ENCODE measurements around the gene NBPF12.
"Not testable (repeated sequence)": the region's sequence is repeated elsewhere in the genome, so short reads cannot be mapped to it uniquely, and the experiment has no call there.

The NBPF12 gene, protein sequence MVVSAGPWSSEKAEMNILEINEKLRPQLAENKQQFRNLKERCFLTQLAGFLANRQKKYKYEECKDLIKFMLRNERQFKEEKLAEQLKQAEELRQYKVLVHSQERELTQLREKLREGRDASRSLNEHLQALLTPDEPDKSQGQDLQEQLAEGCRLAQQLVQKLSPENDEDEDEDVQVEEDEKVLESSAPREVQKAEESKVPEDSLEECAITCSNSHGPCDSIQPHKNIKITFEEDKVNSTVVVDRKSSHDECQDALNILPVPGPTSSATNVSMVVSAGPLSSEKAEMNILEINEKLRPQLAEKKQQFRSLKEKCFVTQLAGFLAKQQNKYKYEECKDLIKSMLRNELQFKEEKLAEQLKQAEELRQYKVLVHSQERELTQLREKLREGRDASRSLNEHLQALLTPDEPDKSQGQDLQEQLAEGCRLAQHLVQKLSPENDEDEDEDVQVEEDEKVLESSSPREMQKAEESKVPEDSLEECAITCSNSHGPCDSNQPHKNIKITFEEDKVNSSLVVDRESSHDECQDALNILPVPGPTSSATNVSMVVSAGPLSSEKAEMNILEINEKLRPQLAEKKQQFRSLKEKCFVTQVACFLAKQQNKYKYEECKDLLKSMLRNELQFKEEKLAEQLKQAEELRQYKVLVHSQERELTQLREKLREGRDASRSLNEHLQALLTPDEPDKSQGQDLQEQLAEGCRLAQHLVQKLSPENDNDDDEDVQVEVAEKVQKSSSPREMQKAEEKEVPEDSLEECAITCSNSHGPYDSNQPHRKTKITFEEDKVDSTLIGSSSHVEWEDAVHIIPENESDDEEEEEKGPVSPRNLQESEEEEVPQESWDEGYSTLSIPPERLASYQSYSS (N-terminal part only)

DNA sequence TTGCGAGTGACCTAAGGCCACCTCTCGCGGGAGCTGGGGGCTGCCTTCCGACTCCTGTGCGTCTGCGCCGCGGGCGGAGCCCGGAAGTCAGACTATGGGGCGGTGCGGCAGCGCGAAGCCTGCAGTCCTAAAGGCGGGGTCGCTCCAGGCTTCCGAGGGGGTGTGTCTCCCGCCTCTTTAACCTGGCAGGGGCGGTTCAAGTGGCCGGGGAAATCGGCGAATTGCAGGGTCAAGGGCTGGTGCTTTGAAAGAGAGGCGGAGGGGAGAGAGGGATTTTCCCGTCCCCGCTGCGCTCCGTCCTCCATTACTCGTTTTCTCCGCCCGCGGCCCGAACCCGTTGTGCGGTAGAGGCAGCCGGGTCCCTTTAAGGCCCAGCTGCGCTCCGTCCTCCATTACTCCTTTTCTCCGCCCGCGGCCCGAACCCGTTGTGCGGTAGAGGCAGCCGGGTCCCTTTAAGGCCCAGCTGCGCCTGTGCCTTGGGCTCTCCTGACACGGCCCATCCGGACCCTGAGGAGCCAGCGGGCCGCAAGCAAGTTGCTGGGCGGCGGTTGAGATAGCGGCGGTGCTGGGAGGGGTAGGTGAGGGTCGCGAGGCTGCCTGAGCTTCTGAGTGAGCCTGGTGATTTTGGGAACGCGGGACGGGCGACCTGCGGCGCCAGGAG, at the start of gene NBPF12:
Gene NBPF12, plus strand, starts transcription at position 83 of the 661 bp plus-strand sequence. CDS start 21,820 bp downstream, outside the sequence.
- in situ Hi-C loops (cut with MboI; ENCODE audit: low pct_unique_long_range_greater_than_20kb, low sequenced_read_pairs, unreplicated experiment); DNase-seq (ENCODE audit: low spot score): not testable (repeated sequence)

DNA sequence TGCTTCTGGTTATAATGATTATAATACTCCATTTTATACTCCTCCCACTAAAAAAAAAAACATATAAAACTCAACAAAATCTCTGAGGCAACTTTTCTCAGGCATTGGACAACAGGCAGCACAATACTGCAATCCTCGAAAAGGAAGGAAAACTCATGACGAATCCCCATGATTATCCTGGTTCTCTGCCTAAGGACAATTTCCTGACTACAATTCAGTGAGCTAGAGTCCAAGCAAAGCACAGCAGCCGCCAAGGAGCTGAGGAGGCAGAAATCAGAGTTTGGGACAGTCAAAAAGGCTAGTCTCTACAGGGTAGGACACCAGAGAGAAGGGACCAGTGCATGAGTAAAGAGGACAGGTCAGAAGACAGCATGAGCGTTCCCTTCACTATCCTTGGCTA, 46.8 kb upstream of the NBPF12 start:
- in situ Hi-C loops (cut with MboI; ENCODE audit: low pct_unique_long_range_greater_than_20kb, low sequenced_read_pairs, unreplicated experiment), result not testable (repeated sequence)

DNA sequence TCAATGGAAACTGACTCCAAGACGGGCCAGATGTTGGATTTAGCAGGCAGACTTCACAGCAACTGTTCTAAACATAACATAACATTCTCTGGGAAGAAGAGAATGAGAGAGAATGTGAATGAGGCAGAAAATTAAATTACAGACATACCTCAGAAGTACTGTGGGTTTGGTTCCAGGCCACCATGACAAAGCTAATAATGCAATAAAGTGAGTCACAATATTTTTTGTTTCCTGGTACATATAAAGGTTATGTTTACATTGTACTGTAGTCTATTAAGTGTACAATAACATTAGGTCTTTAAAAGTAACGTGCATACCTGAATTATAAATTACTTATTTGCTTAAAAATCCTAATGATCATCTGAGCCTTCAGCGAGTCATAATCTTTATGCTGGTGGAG, 45.8 kb upstream of the NBPF12 start:
- DNase-seq (ENCODE audit: low spot score); in situ Hi-C loops (cut with MboI; ENCODE audit: low pct_unique_long_range_greater_than_20kb, low sequenced_read_pairs, unreplicated experiment): not testable (repeated sequence)

More for the DNA sequence above, 46.8 kb upstream of the NBPF12 start:
- DNase-seq (ENCODE audit: low spot score), result not testable (repeated sequence)

DNA sequence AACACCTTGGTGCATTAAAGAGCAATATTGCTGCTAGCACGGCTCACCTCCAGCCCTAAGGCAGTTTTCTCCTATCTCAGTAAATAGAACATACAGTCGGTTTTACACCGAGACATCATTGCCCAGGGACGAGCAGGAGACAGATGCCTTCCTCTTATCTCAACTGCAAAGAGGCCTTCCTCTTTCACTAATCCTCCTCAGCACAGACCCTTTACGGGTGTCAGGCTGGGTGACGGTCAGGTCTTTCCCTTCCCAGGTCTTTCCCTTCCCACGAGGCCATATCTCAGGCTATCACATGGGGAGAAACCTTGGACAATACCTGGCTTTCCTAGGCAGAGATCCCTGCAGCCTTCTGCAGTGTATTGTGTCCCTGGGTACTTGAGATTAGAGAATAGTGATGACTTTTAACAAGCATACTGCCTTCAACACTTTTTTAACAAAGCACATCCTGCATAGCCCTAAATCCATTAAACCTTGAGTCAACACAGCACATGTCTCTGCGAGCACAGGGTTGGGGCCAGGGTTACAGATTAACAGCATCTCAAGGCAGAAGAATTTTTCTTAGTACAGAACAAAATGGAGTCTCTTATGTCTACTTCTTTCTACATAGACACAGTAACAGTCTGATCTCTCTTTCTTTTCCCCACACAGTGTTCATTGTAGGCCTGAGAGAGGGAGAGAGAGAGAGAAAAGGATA, 30.4 kb upstream of the NBPF12 start:
- DNase-seq (ENCODE audit: low spot score); in situ Hi-C loops (cut with MboI; ENCODE audit: low pct_unique_long_range_greater_than_20kb, low sequenced_read_pairs, unreplicated experiment): not testable (repeated sequence)

DNA sequence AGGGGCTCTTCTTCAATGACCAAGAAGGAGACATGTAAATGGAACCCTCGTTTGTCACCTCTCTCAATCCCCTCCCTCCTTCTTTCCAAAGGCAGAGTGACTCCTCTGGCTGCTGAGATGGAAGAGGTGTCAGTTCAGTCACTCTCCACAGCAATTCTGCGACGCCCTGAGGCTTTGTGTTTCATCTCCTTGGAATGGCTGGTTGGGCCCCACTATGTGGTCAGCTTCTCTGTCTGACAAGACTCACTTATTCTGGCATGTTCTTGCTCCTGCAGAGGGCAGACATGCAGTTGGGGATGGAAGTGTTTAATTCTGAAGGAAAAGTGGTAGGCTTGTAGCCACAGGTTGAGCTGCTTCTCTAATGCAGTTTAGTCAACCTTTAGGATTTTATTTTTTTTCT, 25.1 kb upstream of the NBPF12 start:
- DNase-seq (ENCODE audit: low spot score); in situ Hi-C loops (cut with MboI; ENCODE audit: low pct_unique_long_range_greater_than_20kb, low sequenced_read_pairs, unreplicated experiment): not testable (repeated sequence)

DNA sequence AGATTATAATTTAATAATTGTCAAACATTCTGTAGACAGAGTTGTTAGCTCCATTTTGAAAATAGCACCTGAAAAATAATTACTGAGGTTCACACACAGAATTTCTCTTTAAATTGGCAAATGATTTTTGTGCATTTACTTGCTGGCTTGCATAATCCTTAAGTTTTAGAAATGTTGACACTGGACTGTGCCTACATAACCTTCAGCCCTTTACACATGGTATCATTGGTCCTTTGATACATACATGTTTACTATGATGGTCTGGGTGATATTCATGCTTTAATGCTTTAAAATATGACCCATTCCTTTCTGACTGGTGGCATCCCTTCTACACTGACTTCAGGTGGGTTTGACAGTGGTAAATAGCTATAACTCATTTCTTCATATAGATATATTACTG, 17.3 kb upstream of the NBPF12 start:
- DNase-seq (ENCODE audit: low spot score); in situ Hi-C loops (cut with MboI; ENCODE audit: low pct_unique_long_range_greater_than_20kb, low sequenced_read_pairs, unreplicated experiment): not testable (repeated sequence)

DNA sequence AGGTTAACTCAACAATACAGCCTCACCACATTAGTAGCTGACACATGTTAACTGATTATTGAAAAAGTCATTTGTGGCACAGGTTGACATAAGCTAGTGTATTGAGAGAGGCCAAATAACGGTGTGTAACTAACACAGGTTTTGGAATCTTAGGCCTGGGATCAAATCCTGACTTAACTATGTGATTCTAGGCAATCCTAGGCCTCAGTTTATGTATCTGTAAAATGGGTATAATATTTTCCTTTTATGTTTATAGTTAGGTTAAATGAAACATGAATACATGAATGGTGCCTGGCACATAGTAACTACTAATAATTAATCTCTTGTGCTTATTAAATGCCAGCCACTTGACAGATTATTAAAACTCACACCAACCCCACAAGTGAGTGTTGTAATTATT, 15.5 kb upstream of the NBPF12 start:
- DNase-seq (ENCODE audit: low spot score); in situ Hi-C loops (cut with MboI; ENCODE audit: low pct_unique_long_range_greater_than_20kb, low sequenced_read_pairs, unreplicated experiment): not testable (repeated sequence)

DNA sequence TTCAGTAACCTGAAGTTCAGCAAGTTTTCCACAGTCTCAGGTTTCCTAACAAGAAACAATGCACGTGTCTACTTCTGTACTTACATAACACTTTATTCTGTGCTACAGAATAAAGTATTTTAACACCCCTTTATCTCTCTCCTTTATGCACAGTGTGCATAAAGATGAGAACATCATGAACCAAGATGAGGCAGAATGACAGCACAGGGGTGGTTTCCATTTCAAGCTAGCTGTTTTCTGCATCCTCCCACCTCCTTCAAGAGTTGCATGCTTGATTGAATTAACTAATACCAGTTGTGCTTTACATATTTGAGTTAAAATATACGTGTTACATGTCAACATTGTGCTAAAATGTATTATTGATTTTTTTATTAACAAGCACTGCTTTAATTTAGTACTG, 14.0 kb upstream of the NBPF12 start:
- in situ Hi-C loops (cut with MboI; ENCODE audit: low pct_unique_long_range_greater_than_20kb, low sequenced_read_pairs, unreplicated experiment); DNase-seq (ENCODE audit: low spot score): not testable (repeated sequence)

DNA sequence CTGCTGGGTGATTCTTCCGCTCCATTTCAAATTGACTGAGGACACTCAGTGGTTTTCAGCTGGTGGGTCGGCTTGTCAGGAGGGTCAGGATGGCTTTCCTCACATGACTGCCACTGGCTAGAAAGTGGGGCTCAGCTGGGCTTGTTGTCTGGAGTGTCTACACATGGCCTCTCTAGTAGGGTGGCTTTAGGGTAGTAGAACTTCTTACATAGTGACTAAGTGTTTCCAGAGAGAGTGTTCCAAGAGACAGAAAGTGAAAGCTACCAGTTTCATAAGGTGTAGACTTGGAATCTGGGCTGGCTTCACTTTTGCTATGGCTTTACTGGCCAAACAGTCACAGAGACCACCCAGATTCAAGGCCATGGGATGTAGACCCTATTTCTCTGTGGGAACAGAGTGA, 11.7 kb upstream of the NBPF12 start:
- in situ Hi-C loops (cut with MboI; ENCODE audit: low pct_unique_long_range_greater_than_20kb, low sequenced_read_pairs, unreplicated experiment); DNase-seq (ENCODE audit: low spot score): not testable (repeated sequence)

DNA sequence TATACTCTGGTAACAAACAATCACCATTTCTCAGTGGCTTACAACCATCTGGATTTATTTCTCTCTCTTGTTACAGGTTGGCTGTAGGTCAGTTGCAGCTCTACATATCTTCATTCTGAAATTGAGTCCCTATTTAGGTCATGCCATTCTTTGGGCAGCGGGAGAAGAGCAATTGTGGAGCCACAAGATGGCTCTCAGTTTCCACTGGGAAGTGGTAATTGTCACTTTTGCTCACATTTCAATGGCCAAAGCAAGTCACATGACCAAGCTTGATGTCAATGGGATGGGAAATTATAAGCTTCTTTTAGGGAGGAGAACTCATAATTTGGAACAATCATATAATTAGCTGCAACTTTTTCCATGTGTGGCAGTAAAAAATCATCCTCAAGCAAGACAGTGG, 7.9 kb upstream of the NBPF12 start:
- in situ Hi-C loops (cut with MboI; ENCODE audit: low pct_unique_long_range_greater_than_20kb, low sequenced_read_pairs, unreplicated experiment); DNase-seq (ENCODE audit: low spot score): not testable (repeated sequence)

DNA sequence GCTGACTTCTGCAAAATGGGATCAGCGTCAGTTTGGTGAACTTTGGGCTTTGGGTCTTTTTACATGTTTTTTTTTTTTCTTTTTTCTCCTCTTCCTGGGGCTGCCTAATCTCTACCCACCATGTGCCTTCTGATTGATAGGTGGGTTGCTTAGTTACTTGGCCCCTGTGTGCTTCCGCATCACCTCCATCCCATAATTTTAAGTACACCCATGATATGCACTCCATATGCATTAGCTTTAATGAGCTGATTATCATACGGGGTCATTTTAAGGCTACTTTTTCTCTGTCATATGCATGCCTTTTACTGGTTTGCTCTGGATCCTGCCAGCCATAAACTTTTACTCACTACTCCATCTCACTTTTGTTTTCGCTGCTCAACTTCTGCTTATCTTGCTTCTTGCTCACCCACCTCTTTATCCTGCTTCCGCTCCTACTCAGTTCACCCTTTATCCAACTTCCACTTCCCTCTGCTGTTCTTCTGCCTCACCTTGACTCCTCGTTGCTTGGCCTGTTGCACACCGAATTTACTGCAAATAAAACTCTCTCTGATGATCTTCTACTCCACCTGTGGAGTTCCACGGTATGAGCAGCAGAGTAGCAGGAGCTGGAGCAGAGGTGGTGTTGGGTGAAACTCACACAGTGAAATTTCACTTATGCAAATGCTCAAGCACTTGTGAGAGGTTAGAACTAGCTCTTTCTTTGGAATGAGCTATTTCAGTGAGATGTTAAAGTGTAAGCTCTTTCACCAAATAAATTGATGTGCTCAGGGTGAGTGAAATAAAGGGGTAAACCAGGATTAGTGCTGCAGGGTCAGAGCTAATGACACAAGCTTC, 3.5 kb upstream of the NBPF12 start:
- in situ Hi-C loops (cut with MboI; ENCODE audit: low pct_unique_long_range_greater_than_20kb, low sequenced_read_pairs, unreplicated experiment); DNase-seq (ENCODE audit: low spot score): not testable (repeated sequence)

DNA sequence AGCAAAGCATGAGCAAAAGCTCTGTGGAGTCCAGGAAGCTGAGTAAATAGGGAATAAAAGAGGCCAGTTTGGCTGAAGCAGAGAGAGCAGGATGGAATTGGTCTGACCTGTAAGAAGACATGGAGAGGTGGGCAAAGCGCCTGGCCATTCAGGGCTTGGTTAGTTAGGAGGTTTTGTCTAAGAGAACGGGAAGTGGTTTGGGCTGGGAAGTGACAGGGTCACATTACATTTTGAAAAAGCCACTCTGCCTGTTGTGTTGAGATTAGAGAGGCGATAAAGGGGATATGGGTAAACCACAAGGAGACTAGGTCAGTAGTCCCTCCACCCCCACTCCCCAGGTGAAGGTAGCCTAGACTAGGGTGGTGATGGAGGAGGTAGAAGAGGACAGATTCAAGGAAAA, 662 bp upstream of the NBPF12 start:
- DNase-seq (ENCODE audit: low spot score); in situ Hi-C loops (cut with MboI; ENCODE audit: low pct_unique_long_range_greater_than_20kb, low sequenced_read_pairs, unreplicated experiment): not testable (repeated sequence)

DNA sequence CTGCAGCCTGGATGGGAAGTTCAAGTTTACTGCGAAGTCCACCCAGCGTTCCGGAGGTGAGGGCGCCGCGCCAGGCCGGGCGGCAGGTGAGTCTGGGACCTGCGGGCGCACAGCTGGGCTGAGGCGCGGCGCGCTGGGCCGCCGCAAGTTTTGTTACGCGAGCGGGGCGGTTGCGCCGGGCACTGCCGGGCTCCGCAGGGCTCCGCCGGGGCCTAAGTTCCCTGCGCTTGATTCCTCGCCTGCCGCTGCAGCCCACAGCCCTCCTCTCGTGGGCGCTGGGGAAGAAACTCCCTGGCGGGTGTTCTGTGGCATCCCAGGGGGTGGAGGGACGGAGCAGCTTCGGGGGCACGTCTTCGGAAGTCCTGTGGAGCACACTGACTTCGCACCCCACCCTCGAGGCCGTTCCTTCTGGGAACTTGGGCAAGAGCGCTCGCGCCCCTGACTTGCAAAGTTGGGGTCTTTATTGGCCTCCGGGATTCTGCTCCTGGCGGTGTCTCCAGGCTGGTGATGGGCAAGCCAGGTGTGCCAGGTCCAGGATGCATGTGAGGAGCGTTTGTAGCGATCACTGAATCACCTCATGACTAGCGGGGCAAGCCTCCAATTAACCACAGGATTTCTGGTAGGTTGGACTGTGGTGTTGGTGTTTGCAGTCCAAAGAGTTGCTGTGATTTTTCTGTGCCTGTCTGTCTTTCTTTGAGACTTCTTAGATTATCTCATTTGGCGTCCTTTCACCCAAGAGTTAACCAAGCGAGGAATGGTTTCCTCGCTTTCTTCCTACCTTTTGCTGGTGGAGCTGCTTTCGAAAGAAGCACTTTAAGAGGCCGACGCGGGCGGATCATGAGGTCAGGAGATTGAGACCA, 1.0 kb downstream of the NBPF12 start:
- DNase-seq (ENCODE audit: low spot score); in situ Hi-C loops (cut with MboI; ENCODE audit: low pct_unique_long_range_greater_than_20kb, low sequenced_read_pairs, unreplicated experiment): not testable (repeated sequence)

DNA sequence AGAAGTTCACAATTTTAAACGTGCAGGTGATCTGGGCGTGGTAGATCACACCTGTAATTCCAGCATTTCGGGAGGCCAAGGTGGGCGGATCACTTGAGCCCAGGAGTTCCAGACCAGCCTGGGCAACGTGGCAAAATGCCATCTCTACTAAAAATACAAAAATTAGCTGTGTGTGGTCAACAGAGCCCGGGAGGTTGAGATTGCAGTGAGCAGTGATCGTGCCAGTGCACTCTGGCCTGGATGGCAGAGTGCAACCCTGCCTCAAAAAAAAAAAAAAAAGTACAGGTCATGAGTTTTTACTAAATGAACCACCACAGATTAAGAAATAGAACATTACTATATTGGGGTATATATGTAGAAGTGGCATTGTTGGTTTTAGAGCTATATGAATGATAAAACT, 2.2 kb downstream of the NBPF12 start:
- in situ Hi-C loops (cut with MboI; ENCODE audit: low pct_unique_long_range_greater_than_20kb, low sequenced_read_pairs, unreplicated experiment); DNase-seq (ENCODE audit: low spot score): not testable (repeated sequence)

DNA sequence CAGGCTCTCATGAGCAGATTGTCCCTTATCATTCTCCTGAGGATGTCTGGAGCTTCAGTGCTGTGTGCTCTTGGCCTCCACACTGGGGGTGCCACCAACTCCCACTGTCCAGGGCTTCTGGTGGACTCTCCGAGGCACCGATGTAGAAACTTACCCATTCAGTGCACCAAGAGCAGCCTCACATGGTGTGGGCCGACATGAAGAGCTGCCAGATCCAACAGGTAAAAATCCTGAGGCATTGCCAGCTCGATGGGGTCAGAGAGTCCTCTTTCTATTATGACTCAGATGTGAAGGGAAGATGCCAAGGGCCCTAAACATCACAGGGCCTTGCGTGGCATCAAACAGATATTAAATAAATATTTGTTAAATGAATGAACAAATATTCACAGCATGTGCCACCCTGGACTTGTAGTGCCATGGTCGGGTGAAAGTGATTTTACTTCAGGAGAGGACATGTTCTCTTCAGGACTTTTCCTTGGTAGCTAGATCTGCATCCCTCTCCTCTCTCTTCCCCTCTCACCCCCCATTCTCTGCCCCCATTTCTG, 5.3 kb downstream of the NBPF12 start:
- in situ Hi-C loops (cut with MboI; ENCODE audit: low pct_unique_long_range_greater_than_20kb, low sequenced_read_pairs, unreplicated experiment); DNase-seq (ENCODE audit: low spot score): not testable (repeated sequence)

DNA sequence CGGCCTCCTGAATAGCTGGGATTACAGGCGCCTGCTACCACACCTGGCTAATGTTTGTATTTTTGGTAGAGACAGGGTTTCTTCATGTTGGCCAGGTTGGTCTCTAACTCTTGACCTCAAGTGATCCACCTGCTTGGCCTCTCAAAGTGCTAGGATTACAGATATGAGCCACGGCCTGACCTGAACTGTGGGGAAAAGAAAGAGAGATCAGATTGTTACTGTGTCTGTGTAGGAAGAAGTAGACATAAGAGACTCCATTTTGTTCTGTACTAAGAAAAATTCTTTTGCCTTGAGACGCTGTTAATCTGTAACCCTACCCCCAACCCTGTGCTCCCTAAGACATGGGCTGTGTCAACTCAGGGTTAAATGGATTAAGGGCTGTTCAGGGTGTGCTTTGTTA, 10.0 kb downstream of the NBPF12 start:
- in situ Hi-C loops (cut with MboI; ENCODE audit: low pct_unique_long_range_greater_than_20kb, low sequenced_read_pairs, unreplicated experiment); DNase-seq (ENCODE audit: low spot score): not testable (repeated sequence)
